GM18868 (cell line): ENCODE results near the gene IMPACT.

ENCODE experiments used
- ATAC-seq: cut with Tn5 transposase; IDR thresholded peaks from one replicate; pipeline ENCODE4 v1.9.1; 2021; ENCODE audit warnings: mild to moderate bottlenecking, moderate library complexity; ENCODE audit not compliant: unreplicated experiment

Gene IMPACT

GRCh38 chr18:24426398-24427294 is at the start of gene IMPACT:
IMPACT (plus strand) TSS chr18:24426670; CDS start chr18:24426757, 87 bp downstream.
- ATAC-seq, result peak; percentile 94

DNA sequence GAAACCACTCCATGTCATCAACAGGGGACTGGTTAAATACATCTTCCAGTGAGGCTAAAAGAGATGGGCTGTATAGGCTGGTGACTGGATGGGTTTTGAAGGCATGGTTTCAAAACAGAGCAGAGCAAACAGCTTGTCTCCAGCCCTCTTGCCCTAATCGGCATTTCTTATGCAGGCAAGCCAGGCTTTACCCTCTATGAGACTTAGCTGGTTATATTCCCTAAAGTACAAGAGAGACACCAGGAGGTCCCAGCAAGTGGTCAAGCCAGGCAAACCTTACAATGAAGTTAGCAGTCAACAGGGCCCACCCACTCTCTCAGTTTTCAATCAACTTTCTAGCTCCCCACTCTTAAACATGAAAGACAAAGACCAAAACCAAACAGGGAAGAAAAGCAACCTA is 47.9 kb upstream of the IMPACT start:
- no peak for ATAC-seq

DNA sequence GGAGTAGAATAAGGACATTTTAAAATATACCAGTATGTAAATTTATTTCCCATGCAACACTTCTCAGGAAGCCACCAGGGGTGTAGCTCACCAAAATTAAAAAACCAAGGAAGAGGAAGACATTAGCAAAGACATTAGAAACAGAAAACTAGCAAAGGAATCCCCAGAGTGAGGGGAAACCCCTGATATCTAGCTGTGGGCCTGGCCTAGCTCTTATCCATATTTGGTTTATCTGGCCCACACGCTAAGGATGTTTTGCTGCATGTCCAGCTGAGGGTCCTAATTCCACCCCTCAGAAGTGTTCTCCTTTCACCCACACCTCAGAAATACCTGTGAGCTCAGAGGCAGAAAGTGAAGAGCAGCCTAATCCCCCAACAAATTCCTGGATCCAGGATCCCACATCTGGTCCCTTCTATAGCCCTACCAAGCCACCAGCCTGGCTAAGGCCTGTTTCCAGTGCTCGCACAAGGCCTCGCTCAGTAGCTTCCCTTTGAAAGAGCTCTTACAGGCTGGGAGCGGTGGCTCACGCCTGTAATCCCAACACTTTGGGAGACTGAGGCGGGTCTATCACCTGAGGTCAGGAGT is 46.2 kb upstream of the IMPACT start:
- no peak for ATAC-seq

GRCh38 chr18:24381126-24381525 is 45.3 kb upstream of the IMPACT start:
- ATAC-seq, result no peak

GRCh38 chr18:24386681-24387080 is 39.8 kb upstream of the IMPACT start:
- ATAC-seq, result no peak

- ATAC-seq, result no peak
Observed at GRCh38 chr18:24388957-24389356, 37.5 kb upstream of the IMPACT start.

GRCh38 chr18:24395049-24395795 is 31.2 kb upstream of the IMPACT start:
- no peak for ATAC-seq

GRCh38 chr18:24396082-24396633 is 30.3 kb upstream of the IMPACT start:
- no peak for ATAC-seq

DNA sequence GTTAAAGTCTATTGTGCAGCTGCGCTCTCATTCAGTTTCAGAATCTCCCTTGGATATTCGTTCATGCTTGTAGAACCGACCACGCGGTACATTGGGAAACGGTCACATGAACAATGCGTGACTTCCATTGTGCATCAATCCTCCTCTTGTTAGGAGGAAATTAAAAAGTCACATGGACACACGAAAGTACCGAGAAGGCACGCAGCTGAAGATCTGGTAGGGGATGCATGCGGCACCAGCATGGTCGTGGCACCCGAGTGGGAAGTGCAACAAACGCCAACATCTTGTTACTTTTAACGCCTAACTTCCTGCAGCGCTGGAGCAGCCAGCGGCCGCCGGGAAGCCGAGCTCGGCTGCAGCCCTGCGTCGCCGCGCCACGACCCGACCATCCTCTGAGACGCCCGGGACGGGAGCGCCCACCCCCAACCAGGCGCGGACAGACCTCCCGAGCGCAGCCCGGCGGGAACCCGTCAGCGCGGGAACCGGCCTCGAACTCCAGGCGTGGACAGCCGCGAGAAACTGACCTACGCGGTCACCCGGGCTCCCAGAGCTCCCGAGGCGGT is 29.3 kb upstream of the IMPACT start:
- no peak for ATAC-seq

DNA sequence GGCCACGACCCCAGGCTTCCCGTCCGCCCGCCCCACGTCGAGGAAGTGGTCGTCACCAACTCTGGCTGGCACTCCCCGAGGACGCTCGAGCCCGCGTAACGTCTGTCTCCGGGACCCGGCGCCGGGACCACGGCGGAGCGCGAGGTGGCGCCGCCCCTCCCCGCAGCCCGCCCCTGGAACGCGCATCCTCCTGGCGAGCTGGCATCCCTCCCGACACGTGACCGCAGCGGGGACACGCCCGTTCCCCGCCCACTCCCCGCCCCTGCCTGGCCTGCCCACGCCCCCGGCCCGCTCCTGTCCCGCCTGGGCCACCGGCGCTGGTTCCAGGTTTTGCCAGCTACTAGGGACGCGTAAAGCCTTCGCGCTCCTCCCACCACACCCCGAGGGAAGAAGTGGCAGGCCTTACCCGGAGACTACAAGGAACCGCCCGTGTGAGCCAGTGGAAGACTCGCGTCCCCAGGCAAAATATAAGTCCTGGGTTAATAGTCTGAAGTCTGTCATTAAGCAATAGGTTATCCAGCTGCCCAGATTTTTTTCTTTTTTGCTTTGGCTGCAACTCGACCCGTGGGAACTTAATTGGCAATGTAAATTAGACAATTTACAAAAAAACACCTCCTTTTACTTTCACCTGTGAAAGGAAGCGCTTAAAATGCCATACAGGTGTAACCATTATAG is 28.6 kb upstream of the IMPACT start, which contains the start of gene OSBPL1A:
TSS of gene OSBPL1A (minus strand) at position 131 of the 675 bp plus-strand sequence. CDS start 20,291 bp downstream, outside the sequence.
- ATAC-seq, result peak; percentile 58

- no peak for ATAC-seq
Observed at GRCh38 chr18:24398540-24398939, 27.9 kb upstream of the IMPACT start.

- ATAC-seq, result no peak
Observed at GRCh38 chr18:24400587-24400986, 25.9 kb upstream of the IMPACT start.

- ATAC-seq, result no peak
Observed at GRCh38 chr18:24402209-24402785, 24.2 kb upstream of the IMPACT start.

DNA sequence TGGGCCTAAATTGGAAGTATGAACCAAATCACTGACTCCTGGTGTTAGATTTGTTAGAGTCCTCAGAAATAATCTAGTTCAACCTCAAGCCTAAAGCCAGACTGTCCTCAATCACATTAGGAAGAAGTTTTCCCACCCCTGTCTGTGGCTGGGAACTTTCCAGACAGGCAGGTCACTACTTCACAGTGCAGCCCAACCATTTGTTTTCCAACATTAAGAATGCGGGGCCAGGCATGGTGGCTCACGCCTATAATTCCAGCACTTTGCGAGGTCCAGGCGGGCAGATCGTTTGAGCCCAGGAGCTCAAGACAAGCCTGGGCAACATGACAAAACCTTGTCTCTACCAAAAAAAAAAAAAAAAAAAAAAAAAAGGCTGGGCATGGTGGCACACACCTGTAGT is 23.4 kb upstream of the IMPACT start:
- ATAC-seq, result no peak

DNA sequence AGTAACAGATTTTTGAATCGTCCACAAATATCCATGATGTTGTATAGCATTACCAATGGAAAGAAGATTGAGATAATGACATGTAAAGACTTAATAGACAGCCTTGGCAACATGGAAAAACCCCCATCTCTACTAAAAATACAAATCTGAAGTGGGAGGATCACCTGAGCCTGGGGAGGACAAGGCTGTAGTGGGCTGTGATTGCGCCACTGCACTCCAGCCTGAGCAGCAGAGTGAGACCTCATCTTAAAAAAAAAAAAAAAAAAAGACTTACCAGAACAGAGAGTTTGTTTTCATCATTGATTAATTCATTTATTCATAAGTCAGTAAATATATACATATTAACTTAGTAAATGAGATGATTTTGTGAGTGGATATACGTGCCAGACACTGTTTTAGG is 21.9 kb upstream of the IMPACT start:
- ATAC-seq, result no peak

- no peak for ATAC-seq
Observed at GRCh38 chr18:24408496-24408895, 18.0 kb upstream of the IMPACT start.

GRCh38 chr18:24413148-24413547 is 13.3 kb upstream of the IMPACT start:
- no peak for ATAC-seq

- peak; percentile 86 for ATAC-seq
Observed at GRCh38 chr18:24414349-24415003, 12.0 kb upstream of the IMPACT start.

GRCh38 chr18:24417480-24417879 is 9.0 kb upstream of the IMPACT start:
- ATAC-seq, result no peak
